HepG2 (cell line): ENCODE measurements around the gene PIKFYVE. TPM values are rescaled to one million over a fixed set of nuclear protein-coding genes. Genes with fewer than 3 reads are reported as not detected.

Experiments used
- AGO1 ChIP-seq: fragments of 200-400 bp; formaldehyde crosslinking; IDR thresholded peaks from 2 replicates; pipeline ENCODE4 v1.6.1; 2017; ENCODE audit warnings: mild to moderate bottlenecking, low read depth, low read length, moderate library complexity; ENCODE audit not compliant: poor library complexity, severe bottlenecking
- ATF5 ChIP-seq: sonication (generic); formaldehyde crosslinking; IDR thresholded peaks from 2 replicates; pipeline ENCODE4 v1.4.0; 2020; ENCODE audit warnings: mild to moderate bottlenecking, low read depth, missing genetic modification reagents
- BHLHE40 ChIP-seq: IDR thresholded peaks from 2 replicates; pipeline ENCODE4 v1.6.1; 2011; ENCODE audit warnings: low read length, improper control_type of control experiment
- E2F1 ChIP-seq: sonication (generic); formaldehyde crosslinking; IDR thresholded peaks from 2 replicates; pipeline ENCODE4 v1.5.0; 2020; ENCODE audit warnings: missing genetic modification reagents
- NFIB ChIP-seq: sonication (generic); formaldehyde crosslinking; IDR thresholded peaks from 2 replicates; pipeline ENCODE4 v1.9.0; 2021; ENCODE audit warnings: missing genetic modification reagents, mild to moderate bottlenecking, borderline replicate concordance
- NR2F2 ChIP-seq: IDR thresholded peaks from 2 replicates; pipeline ENCODE4 v1.6.1; 2012; ENCODE audit warnings: low read depth, inconsistent platforms, borderline replicate concordance
- PAWR ChIP-seq: sonication (generic); formaldehyde crosslinking; IDR thresholded peaks from 2 replicates; pipeline ENCODE4 v1.4.0; 2020; ENCODE audit warnings: missing genetic modification reagents, mild to moderate bottlenecking, borderline replicate concordance
- PBX3 ChIP-seq: sonication (generic); formaldehyde crosslinking; IDR thresholded peaks from 2 replicates; pipeline ENCODE4 v1.8.1; 2023; ENCODE audit warnings: missing genetic modification reagents, inconsistent platforms, borderline replicate concordance
- RARA ChIP-seq: IDR thresholded peaks from 2 replicates; pipeline ENCODE4 v1.6.1; 2016; ENCODE audit warnings: missing genetic modification reagents, missing compliant biosample characterization
- SKIL ChIP-seq: sonication (generic); formaldehyde crosslinking; IDR thresholded peaks from 2 replicates; pipeline ENCODE4 v1.8.0; 2022; ENCODE audit warnings: missing genetic modification reagents, mild to moderate bottlenecking, moderate library complexity, borderline replicate concordance
- SMAD9 ChIP-seq: sonication (generic); formaldehyde crosslinking; IDR thresholded peaks from 2 replicates; pipeline ENCODE4 v1.5.1; 2020; ENCODE audit warnings: mild to moderate bottlenecking, missing genetic modification reagents
- THAP7 ChIP-seq: sonication (generic); formaldehyde crosslinking; IDR thresholded peaks from 2 replicates; pipeline ENCODE4 v1.8.1; 2023; ENCODE audit warnings: mild to moderate bottlenecking, missing genetic modification reagents
- TRIM22 ChIP-seq: fragments of 450-650 bp; IDR thresholded peaks from 2 replicates; pipeline ENCODE4 v1.6.1; 2017
- ZFP36 ChIP-seq: fragments of 150-350 bp; IDR thresholded peaks from 2 replicates; pipeline ENCODE4 v1.6.1; 2018; ENCODE audit warnings: borderline replicate concordance, low read length, low read depth; ENCODE audit not compliant: partially characterized antibody
- ZFP37 ChIP-seq: sonication (generic); formaldehyde crosslinking; IDR thresholded peaks from 2 replicates; pipeline ENCODE4 v1.4.0; 2020; ENCODE audit warnings: missing genetic modification reagents, borderline replicate concordance
- ZNF552 ChIP-seq: sonication (generic); formaldehyde crosslinking; IDR thresholded peaks from 2 replicates; pipeline ENCODE4 v1.9.0; 2022; ENCODE audit warnings: missing genetic modification reagents, mild to moderate bottlenecking, borderline replicate concordance
- ZNF563 ChIP-seq: sonication (generic); formaldehyde crosslinking; IDR thresholded peaks from 2 replicates; pipeline ENCODE4 v1.8.0; 2022; ENCODE audit warnings: mild to moderate bottlenecking, moderate library complexity, missing genetic modification reagents
- ZNF614 ChIP-seq: IDR thresholded peaks from 2 replicates; pipeline ENCODE4 v1.6.1; 2018; ENCODE audit warnings: missing biosample characterization, missing genetic modification reagents, inconsistent platforms, borderline replicate concordance
- ZNF639 ChIP-seq: conservative IDR thresholded peaks from 2 replicates; pipeline ENCODE4 v1.6.1; 2018; ENCODE audit warnings: missing genetic modification reagents
- ZNF850 ChIP-seq: sonication (generic); formaldehyde crosslinking; conservative IDR thresholded peaks from 2 replicates; pipeline ENCODE4 v1.9.0; 2021; ENCODE audit warnings: mild to moderate bottlenecking, missing genetic modification reagents
- polyA plus RNA-seq, 8 experiments: library from polyadenylated mRNA; depleted of rRNA in 3 of 8; stranded (reverse) in 7 of 8; unstranded in 1 of 8; fragments of >200 nt; fragmentation: Illumina TruSeq in 4 of 8; extraction: Trizol in 4 of 8; gene quantifications; 2 replicates each; pipeline versions ENCODE4 v1.2.1 to v1.2.3, GENCODE V29; 2011 to 2016; ENCODE audit warnings: low read depth in 4 of 8, missing spikeins in 1 of 8, mixed read lengths in 1 of 8; ENCODE audit not compliant: insufficient read depth in 1 of 8
- total RNA-seq, 5 experiments: library from RNA; depleted of rRNA; stranded (reverse); fragments of >200 nt; fragmentation: Illumina TruSeq; extraction: Trizol; gene quantifications; 2 replicates each; pipeline ENCODE4 v1.2.3, GENCODE V29; 2016; ENCODE audit warnings: low read depth in 1 of 5

Gene PIKFYVE
- total and polyA plus RNA-seq, 2 of the 13 experiments (the other 11 are each of a cell fraction or from before 2014, with no cell fraction given), result 20.2 to 21.7 TPM

GRCh38 chr2:208254871-208255556 is 11.0 kb upstream of the PIKFYVE start, which contains the start of gene IDH1 (continued):
- TF ChIP-seq PBX3 (no peak), ATF5 (CRISPR knock-in tag) (no peak), AGO1 (peak; percentile 64), ZFP36 (no peak), ZNF850 (CRISPR knock-in tag) (no peak), BHLHE40 (no peak), E2F1 (CRISPR knock-in tag) (peak; percentile 76; the same call in 1 of the 2 replicates), NR2F2 (no peak; the same call in 1 of the 2 replicates), RARA (no peak; the same call in 1 of the 2 replicates), ZNF614 (0 out of 2 replicates have a peak, but pooled peaks have one; percentile 53), SMAD9 (no peak; the same call in 1 of the 2 replicates), NFIB (CRISPR knock-in tag) (no peak), ZNF563 (peak; percentile 58; the same call in 1 of the 2 replicates), ZNF639 (peak; percentile 63; the same call in 1 of the 2 replicates), THAP7 (peak; percentile 67; the same call in 1 of the 2 replicates), ZFP37 (CRISPR knock-in tag) (no peak), TRIM22 (no peak), SKIL (CRISPR knock-in tag) (no peak), ZNF552 (CRISPR knock-in tag) (no peak), PAWR (CRISPR knock-in tag) (no peak)
